Stomach (tissue), 9 donors: ENCODE measurements around the gene EMX1. TPM values are rescaled to one million over a fixed set of nuclear protein-coding genes. Genes with fewer than 3 reads are reported as not detected.

Source experiments
- DNase-seq, 2 donors: peaks; one replicate each; pipeline versions ENCODE4 v3.0.0 to v3.0.0-alpha.2; 2013 to 2019
- H3K27ac ChIP-seq, 5 donors: fragments of 200-600 bp in 4 of 5; sonication (generic) in 4 of 5; one replicate each; pipeline ENCODE4 v1.5.1; 2013 to 2019; ENCODE audit warnings: mild to moderate bottlenecking in 1 of 5, moderate library complexity in 1 of 5
- H3K27me3 ChIP-seq, 3 donors: fragments of 200-600 bp; sonication (generic); one replicate each; pipeline ENCODE4 v1.5.1; 2017 to 2019; ENCODE audit warnings: mixed run types in 1 of 3
- H3K36me3 ChIP-seq, 4 donors: fragments of 200-600 bp; sonication (generic); 1 replicate in 3 of 4; 2 replicates in 1 of 4; pipeline ENCODE4 v1.5.1; 2016 to 2019
- H3K4me1 ChIP-seq, 4 donors: fragments of 200-600 bp; sonication (generic); one replicate each; pipeline ENCODE4 v1.5.1; 2016 to 2019
- H3K4me3 ChIP-seq, 4 donors: fragments of 200-600 bp; sonication (generic) in 3 of 4; one replicate each; pipeline ENCODE4 v1.5.1; 2016 to 2019; ENCODE audit warnings: mild to moderate bottlenecking in 1 of 4
- H3K9me3 ChIP-seq, 4 donors: fragments of 200-600 bp; sonication (generic); one replicate each; pipeline ENCODE4 v1.5.1; 2016 to 2019
- EP300 ChIP-seq: sonication (generic); formaldehyde crosslinking; IDR thresholded peaks from one replicate; pipeline ENCODE4 v1.6.1; 2017; ENCODE audit warnings: antibody characterized with exemption
- POLR2A ChIP-seq, 4 donors: fragments of 450-650 bp; IDR thresholded peaks; one replicate each; pipeline ENCODE4 v1.6.1; 2016; ENCODE audit warnings: antibody characterized with exemption in 4 of 4, control low read depth in 2 of 4, mild to moderate bottlenecking in 1 of 4, moderate library complexity in 1 of 4
- POLR2AphosphoS5 ChIP-seq, 3 donors: sonication (generic); formaldehyde crosslinking; IDR thresholded peaks; one replicate each; pipeline ENCODE4 v1.6.1; 2016; ENCODE audit warnings: antibody characterized with exemption in 3 of 3
- WGBS, 5 donors: extraction: QIAGEN DNeasy Blood & Tissue Kit in 3 of 5; methylation state at CpG; one replicate each; pipeline versions ENCODE4 v1.1.5 to v1.1.7; 2013 to 2018; 5-methylcytosine and 5-hydroxymethylcytosine counted together
- intact Hi-C: fragments of 100-400 bp; cut with DNase I; formaldehyde crosslinking; loops from one replicate; pipeline ENCODE4 v1.15.1; 2023; ENCODE audit warnings: low total_unique reads
- polyA plus RNA-seq, 3 donors: library from polyadenylated mRNA; stranded (reverse); fragments of 200-250 nt; gene quantifications; one replicate each; pipeline ENCODE4 v1.2.3, GENCODE V29; 2013
- total RNA-seq, 5 donors: library from RNA; depleted of rRNA; stranded (reverse); fragments of >200 nt; gene quantifications; one replicate each; pipeline versions ENCODE4 v1.1.0 to v1.2.3, GENCODE V29; 2014 to 2016
- TF ChIP-seq, protein P1 (sequence below), 7 experiments: fragments of 450-650 bp in 4 of 7; fragments of 200-600 bp in 3 of 7; sonication (generic) in 3 of 7; IDR thresholded peaks; one replicate each; pipeline ENCODE4 v1.5.1; 2016 to 2019; ENCODE audit warnings: antibody characterized with exemption in 7 of 7, control low read depth in 2 of 7, mild to moderate bottlenecking in 1 of 7
- donor health status: healthy with polysubstance abuse.
- donor health status: Bipolar disorder and iron deficiency.
- donor health status: healthy.

Gene EMX1
- total and polyA plus RNA-seq, 8 donors: 0.18 to 32.1 (median 0.62) TPM; not detected in 5

DNA sequence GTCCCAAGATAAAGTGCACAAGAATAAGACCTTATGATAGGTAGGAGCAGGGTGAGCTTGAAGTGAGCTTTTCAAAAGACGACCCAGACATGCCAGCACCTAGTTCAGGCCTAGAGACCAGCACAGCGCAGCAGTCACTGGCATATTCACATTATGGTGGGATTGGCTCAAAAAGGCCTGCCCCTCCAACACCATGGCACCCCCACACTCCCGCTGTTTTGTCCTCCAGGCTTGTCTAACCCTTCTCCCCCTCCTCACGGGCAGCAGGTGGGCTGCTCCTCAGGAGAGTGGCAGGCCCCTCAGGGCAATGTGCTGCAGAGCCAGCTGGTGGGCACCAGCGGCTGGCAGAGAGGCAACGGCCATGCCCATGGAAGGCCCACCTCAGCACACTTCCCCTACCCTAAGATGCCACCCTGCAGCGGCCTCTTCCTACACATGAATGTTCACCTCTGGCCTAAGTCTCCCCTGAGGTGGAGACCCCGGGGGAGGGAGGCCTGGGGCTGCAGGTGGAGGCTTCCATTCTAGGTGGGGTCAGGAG, 25.6 kb downstream of the EMX1 start:
- Histone ChIP-seq H3K27me3 (no peaks in the 10 kb centered on the region), H3K4me3 (no peak overlapping the region), H3K36me3 (peaks cover 0 to 32% (median 26%) of the 10 kb centered on the region in 4 donors), H3K9me3 (no peaks in the 10 kb centered on the region), H3K4me1 (no peaks in the 10 kb centered on the region), H3K27ac (no peak overlapping the region)
- 95 to 100% (median 97%) methylated on average over 6 to 8 of the region's 8 CpGs for WGBS, 5 donors
- DNase-seq: no peak
- intact Hi-C loops: no loop called here
- TF ChIP-seq POLR2A (IDR thresholded peaks at IDR 0.05): no peak
- TF ChIP-seq POLR2AphosphoS5 (IDR thresholded peaks at IDR 0.05): no peak
- no peak for TF ChIP-seq EP300
- TF ChIP-seq, protein P1, sequence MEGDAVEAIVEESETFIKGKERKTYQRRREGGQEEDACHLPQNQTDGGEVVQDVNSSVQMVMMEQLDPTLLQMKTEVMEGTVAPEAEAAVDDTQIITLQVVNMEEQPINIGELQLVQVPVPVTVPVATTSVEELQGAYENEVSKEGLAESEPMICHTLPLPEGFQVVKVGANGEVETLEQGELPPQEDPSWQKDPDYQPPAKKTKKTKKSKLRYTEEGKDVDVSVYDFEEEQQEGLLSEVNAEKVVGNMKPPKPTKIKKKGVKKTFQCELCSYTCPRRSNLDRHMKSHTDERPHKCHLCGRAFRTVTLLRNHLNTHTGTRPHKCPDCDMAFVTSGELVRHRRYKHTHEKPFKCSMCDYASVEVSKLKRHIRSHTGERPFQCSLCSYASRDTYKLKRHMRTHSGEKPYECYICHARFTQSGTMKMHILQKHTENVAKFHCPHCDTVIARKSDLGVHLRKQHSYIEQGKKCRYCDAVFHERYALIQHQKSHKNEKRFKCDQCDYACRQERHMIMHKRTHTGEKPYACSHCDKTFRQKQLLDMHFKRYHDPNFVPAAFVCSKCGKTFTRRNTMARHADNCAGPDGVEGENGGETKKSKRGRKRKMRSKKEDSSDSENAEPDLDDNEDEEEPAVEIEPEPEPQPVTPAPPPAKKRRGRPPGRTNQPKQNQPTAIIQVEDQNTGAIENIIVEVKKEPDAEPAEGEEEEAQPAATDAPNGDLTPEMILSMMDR (IDR thresholded peaks at IDR 0.05): no peak

DNA sequence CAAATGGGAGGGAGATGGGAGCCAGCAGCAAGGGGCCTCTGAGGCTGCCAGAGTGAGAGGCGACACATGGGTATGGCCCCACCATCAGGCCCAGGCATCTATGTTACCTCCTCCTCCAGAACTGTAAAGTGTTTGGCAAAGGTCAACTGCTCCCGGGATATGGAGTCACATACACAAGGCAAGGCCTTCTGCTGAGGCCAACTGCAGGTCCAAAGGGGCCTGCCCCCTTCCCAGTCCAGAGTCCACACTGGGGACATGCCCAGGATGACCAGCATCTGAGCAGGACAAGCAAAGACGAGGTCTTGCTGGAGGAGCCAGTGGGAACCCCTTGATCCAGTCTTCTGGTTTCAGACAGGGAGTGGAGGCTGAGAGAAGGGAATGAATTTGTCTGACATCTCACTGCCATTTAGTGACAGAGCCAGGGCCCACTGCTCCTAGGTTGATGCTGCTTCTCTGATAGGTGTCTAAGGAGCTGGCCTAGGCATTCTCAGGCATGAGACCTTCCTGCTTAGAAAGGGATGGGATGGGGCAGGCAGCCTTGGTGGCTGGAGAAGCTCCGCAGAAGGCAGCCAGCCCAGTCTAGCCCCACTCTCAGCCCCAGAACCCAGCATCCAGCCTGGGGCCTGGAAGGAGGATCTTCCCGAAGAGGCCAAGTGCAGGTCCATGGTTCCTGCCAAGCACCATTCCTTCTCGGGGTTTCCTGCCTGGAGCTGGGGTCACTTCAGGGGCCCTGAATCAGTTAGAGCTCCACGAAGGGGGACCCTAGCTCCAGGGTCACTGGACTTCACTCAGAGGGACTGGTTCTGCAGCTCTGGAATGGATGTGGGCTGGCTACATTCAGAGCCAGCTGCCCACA, 26.4 kb downstream of the EMX1 start:
- Histone ChIP-seq H3K4me1 (no peaks in the 10 kb centered on the region), H3K9me3 (no peaks in the 10 kb centered on the region), H3K4me3 (no peak overlapping the region), H3K36me3 (peaks cover 0 to 32% (median 26%) of the 10 kb centered on the region in 4 donors), H3K27ac (no peak overlapping the region), H3K27me3 (no peaks in the 10 kb centered on the region)
- no peak for DNase-seq
- TF ChIP-seq POLR2AphosphoS5 (IDR thresholded peaks at IDR 0.05) (no peak), EP300 (no peak), POLR2A (IDR thresholded peaks at IDR 0.05) (no peak)
- TF ChIP-seq, protein P1 (IDR thresholded peaks at IDR 0.05): no peak
- WGBS, 5 donors: 77 to 91% (median 89%) methylated on average over 6 to 7 of the region's 7 CpGs
- intact Hi-C loops: no loop called here

DNA sequence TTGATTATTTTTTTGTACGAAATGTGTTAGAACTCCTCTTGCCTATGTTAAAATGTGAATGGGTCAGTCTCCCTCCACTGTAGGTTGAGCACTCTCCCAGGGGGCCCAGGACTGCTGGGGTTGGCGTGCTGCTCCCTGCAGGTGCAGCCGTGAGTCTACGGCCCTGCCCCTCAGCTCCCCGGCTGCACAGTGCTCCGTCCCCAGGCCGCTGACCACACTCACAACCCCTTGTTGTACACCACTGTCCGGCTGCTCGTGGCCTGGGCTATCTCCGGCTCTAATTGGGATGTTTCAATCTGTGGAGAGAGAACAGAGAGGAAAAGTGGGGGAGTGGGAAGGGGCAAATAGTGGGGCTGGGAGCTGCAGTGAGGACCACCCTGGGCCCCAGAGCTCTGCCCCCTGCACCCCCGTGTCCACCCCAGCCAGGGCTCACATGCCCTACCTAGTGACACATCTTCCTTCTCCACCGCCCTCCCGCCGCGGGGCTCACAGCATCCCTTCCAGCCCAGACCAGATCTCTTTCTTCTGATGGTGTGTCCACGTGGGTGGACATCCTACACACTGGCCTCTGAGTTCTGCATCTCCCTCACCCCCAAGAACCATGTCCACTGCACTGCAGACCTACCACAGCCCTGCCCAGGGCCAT, 27.6 kb downstream of the EMX1 start:
- WGBS, 5 donors: 91 to 95% (median 94%) methylated on average over 15 to 16 of the region's 16 CpGs
- Histone ChIP-seq H3K27me3 (no peaks in the 10 kb centered on the region), H3K9me3 (no peaks in the 10 kb centered on the region), H3K4me1 (no peaks in the 10 kb centered on the region), H3K36me3 (peaks cover 0 to 32% (median 26%) of the 10 kb centered on the region in 4 donors), H3K27ac (no peak overlapping the region), H3K4me3 (no peak overlapping the region)
- no peak for TF ChIP-seq POLR2AphosphoS5 (IDR thresholded peaks at IDR 0.05)
- TF ChIP-seq POLR2A (IDR thresholded peaks at IDR 0.05): no peak
- TF ChIP-seq, protein P1 (IDR thresholded peaks at IDR 0.05): no peak
- no peak for TF ChIP-seq EP300
- no peak for DNase-seq
- intact Hi-C loops: no loop called here

DNA sequence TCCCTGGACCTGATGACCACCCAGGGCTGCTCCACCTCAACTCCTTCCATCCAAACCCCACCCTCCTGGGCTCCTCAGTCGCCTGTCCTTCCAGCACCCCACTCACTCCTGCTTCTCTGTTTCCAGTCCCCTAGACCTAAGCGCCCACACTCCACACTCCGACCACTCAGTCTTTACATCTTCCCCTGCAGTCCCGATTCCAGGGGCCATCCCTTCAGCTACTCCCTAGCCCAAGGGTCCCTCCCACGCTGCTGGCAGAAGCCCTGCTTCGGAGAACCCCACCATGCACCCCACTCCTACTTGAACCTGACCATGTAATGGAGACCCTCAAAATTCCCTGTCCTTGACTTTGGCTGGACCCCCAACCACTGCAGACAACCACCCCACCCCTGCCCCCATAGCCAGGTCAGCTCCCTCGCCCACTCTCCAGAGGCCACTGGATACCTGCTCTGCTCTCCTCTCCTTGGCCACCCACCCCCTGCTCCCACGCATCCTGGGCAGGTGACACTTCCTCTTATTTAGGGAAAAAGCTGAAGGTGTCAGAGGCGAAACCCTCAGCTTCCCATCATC, 28.2 kb downstream of the EMX1 start:
- intact Hi-C loops: no loop called here
- no peak for DNase-seq
- no peaks in the 10 kb centered on the region for H3K27me3 ChIP-seq
- H3K4me1 ChIP-seq: no peaks in the 10 kb centered on the region
- 89 to 95% (median 94%) methylated on average over 9 of the region's 9 CpGs for WGBS, 5 donors
- H3K27ac ChIP-seq: no peak overlapping the region
- no peaks in the 10 kb centered on the region for H3K9me3 ChIP-seq
- TF ChIP-seq POLR2A (IDR thresholded peaks at IDR 0.05) (no peak), POLR2AphosphoS5 (IDR thresholded peaks at IDR 0.05) (no peak), EP300 (no peak)
- TF ChIP-seq, protein P1 (IDR thresholded peaks at IDR 0.05): no peak
- no peak overlapping the region for H3K4me3 ChIP-seq
- peaks cover 0 to 32% (median 26%) of the 10 kb centered on the region in 4 donors for H3K36me3 ChIP-seq
